D721Med (cell line): ENCODE results near the gene PALM.
"Not testable (repeated sequence)": the region's sequence is repeated elsewhere in the genome, so short reads cannot be mapped to it uniquely, and the experiment has no call there.

Source experiments
- DNase-seq: peaks from one replicate; pipeline ENCODE4 v3.0.0; 2011; ENCODE audit warnings: low spot score; ENCODE audit not compliant: insufficient read length
- FAIRE-seq: peaks from 2 replicates; lab custom pipeline; 2011; peaks lifted over from hg19 to GRCh38; lab: Jason Lieb, UNC
- CTCF ChIP-seq: IDR thresholded peaks from 2 replicates; pipeline ENCODE4 v1.5.1; 2012; ENCODE audit warnings: mild to moderate bottlenecking, control low read depth; ENCODE audit not compliant: insufficient read depth; ENCODE audit errors: missing control alignments

The PALM gene

GRCh38 chr19:688992-689391 is 19.7 kb upstream of the PALM start:
- no peak for TF ChIP-seq CTCF
- DNase-seq (no peak), FAIRE-seq (no peak)

- no peak for TF ChIP-seq CTCF
- DNase-seq = no peak
- FAIRE-seq = no peak
Measured at GRCh38 chr19:690203-690602, 18.5 kb upstream of the PALM start.

- DNase-seq = no peak
- no peak for TF ChIP-seq CTCF
- FAIRE-seq = no peak
Measured at GRCh38 chr19:694481-695351, 14.0 kb upstream of the PALM start.

DNA sequence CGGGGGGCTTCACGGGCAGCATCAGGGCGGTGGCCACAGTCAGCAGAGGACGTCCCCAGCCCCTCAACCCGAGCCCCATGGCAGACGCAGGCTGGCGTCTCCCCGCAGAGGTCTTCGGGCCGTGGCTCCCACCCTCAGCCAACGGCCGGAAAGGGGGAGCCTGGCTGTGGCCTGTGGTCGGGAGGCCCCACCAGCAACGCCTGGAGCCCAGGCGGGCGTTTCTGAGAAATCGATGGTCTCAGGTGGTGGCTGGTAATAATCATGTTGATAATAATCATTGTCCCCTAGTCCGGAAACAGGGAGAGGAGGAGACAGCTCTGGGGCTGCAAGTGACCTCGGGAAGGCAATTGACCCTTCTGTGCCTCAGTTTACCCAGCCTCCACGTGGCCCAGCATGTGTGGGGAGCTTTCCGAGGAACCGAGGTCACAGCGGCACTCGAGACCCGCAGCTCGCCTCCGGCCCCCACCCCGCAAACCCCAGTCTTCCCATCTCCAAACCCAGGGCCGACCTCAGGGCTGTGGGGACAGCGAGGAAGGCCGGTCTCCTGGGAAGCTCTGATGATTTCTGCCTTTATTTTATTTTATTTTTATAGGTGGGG is 13.3 kb upstream of the PALM start, which contains the start of gene PRSS57:
Gene PRSS57, minus strand, starts transcription at position 101 of the 598 bp plus-strand sequence. Its CDS starts 22 bp downstream, at position 79.
- TF ChIP-seq CTCF = no peak
- DNase-seq = no peak
- no peak for FAIRE-seq

DNA sequence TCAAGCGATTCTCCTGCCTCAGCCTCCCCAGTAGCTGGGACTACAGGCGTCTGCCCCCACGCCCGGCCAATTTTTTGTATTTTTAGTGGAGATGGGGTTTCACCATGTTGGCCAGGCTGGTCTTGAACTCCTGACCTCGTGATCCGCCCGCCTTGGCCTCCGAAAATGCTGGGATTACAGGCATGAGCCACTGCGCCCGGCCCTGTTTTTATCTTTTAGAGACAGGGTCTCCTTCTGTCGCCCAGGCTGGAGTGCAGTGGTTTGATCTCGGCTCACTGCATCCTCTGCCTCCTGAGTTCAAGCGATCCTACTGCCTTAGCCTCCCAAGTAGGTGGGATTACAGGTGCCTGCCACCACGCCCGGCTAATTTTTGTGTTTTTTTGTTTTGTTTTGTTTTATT is 10.2 kb upstream of the PALM start:
- FAIRE-seq, DNase-seq: not testable (repeated sequence)

DNA sequence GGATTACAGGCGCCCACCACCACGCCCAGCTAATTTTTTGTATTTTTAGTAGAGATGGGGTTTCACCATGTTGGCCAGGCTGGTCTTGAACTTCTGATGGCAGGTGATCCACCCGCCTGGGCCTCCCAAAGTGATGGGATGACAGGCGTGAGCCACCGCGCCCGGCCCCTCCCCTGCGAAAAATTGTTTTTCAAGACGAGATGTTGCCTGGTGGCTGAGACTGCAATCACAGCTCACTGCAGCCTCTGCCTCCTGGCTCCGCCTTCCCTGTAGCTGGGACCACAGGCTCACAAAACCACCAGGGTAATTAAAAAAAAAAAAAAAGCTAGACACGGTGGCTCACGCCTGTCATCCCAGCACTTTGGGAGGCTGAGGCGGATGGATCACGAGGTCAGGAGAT is 8.8 kb upstream of the PALM start:
- FAIRE-seq, DNase-seq: not testable (repeated sequence)

GRCh38 chr19:702847-703246 is 5.9 kb upstream of the PALM start:
- not testable (repeated sequence) for DNase-seq, FAIRE-seq

DNA sequence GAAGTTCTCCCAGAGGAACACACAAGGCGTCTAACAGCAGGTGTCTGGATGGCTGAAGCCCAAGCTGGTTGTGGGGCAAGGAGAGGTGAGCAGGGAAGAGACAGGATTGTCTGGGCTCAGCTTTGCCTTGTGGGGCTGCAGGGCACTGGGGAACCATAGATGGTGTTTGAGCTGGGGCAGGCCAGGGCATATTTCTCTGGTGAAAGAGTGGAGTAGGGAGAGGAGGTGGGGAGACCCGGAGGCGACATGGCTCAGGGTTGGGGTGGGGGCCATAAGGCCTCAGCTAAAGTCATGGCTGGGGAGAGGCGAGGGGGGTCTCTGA is 5.4 kb upstream of the PALM start:
- FAIRE-seq (no peak), DNase-seq (no peak)
- no peak for TF ChIP-seq CTCF
